ENCODE data around the gene NPAS2.

DNA sequence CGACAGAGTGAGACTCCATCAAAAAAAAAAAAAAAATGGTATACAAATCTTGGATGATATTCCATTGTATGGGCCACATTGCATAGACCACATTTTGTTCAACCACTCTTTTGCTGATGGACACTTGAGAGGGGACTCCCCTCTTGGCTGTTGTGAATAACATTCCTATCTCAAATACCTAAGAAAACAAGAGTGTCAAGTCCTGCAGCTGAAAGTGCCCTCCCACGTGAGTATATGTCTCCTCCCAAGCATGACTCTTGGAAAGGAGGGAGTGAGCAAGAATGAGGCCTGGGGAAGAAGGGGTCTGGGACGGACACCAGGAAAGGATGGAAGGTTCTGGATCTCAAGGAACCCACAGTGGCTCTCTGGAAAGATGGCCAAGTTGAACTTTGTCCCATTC, 36.0 kb upstream of the NPAS2 start:
- TF ChIP-seq, protein P1, sequence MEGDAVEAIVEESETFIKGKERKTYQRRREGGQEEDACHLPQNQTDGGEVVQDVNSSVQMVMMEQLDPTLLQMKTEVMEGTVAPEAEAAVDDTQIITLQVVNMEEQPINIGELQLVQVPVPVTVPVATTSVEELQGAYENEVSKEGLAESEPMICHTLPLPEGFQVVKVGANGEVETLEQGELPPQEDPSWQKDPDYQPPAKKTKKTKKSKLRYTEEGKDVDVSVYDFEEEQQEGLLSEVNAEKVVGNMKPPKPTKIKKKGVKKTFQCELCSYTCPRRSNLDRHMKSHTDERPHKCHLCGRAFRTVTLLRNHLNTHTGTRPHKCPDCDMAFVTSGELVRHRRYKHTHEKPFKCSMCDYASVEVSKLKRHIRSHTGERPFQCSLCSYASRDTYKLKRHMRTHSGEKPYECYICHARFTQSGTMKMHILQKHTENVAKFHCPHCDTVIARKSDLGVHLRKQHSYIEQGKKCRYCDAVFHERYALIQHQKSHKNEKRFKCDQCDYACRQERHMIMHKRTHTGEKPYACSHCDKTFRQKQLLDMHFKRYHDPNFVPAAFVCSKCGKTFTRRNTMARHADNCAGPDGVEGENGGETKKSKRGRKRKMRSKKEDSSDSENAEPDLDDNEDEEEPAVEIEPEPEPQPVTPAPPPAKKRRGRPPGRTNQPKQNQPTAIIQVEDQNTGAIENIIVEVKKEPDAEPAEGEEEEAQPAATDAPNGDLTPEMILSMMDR (IDR thresholded peaks at IDR 0.05): no peak
- no peak for TF ChIP-seq POLR2A (IDR thresholded peaks at IDR 0.05; ENCODE audit: low read depth)
- no peak for TF ChIP-seq POLR2AphosphoS5 (IDR thresholded peaks at IDR 0.05)

Measured in esophagus muscularis mucosa (tissue), 3 donors.